Stomach (tissue), 9 donors: Measurements from ENCODE around the gene IGSF21. TPM values are rescaled to one million over a fixed set of nuclear protein-coding genes. Genes with fewer than 3 reads are reported as not detected.

Source experiments
- DNase-seq, 2 donors: peaks; one replicate each; pipeline versions ENCODE4 v3.0.0 to v3.0.0-alpha.2; 2013 to 2019
- H3K27ac ChIP-seq, 5 donors: fragments of 200-600 bp in 4 of 5; sonication (generic) in 4 of 5; one replicate each; pipeline ENCODE4 v1.5.1; 2013 to 2019; ENCODE audit warnings: mild to moderate bottlenecking in 1 of 5, moderate library complexity in 1 of 5
- H3K27me3 ChIP-seq, 3 donors: fragments of 200-600 bp; sonication (generic); one replicate each; pipeline ENCODE4 v1.5.1; 2017 to 2019; ENCODE audit warnings: mixed run types in 1 of 3
- H3K36me3 ChIP-seq, 4 donors: fragments of 200-600 bp; sonication (generic); 1 replicate in 3 of 4; 2 replicates in 1 of 4; pipeline ENCODE4 v1.5.1; 2016 to 2019
- H3K4me1 ChIP-seq, 4 donors: fragments of 200-600 bp; sonication (generic); one replicate each; pipeline ENCODE4 v1.5.1; 2016 to 2019
- H3K4me3 ChIP-seq, 4 donors: fragments of 200-600 bp; sonication (generic) in 3 of 4; one replicate each; pipeline ENCODE4 v1.5.1; 2016 to 2019; ENCODE audit warnings: mild to moderate bottlenecking in 1 of 4
- H3K9me3 ChIP-seq, 4 donors: fragments of 200-600 bp; sonication (generic); one replicate each; pipeline ENCODE4 v1.5.1; 2016 to 2019
- CTCF ChIP-seq, 7 experiments: fragments of 450-650 bp in 4 of 7; fragments of 200-600 bp in 3 of 7; sonication (generic) in 3 of 7; IDR thresholded peaks; one replicate each; pipeline ENCODE4 v1.5.1; 2016 to 2019; ENCODE audit warnings: antibody characterized with exemption in 7 of 7, control low read depth in 2 of 7, mild to moderate bottlenecking in 1 of 7
- EP300 ChIP-seq: sonication (generic); formaldehyde crosslinking; IDR thresholded peaks from one replicate; pipeline ENCODE4 v1.6.1; 2017; ENCODE audit warnings: antibody characterized with exemption
- POLR2A ChIP-seq, 4 donors: fragments of 450-650 bp; IDR thresholded peaks; one replicate each; pipeline ENCODE4 v1.6.1; 2016; ENCODE audit warnings: antibody characterized with exemption in 4 of 4, control low read depth in 2 of 4, mild to moderate bottlenecking in 1 of 4, moderate library complexity in 1 of 4
- POLR2AphosphoS5 ChIP-seq, 3 donors: sonication (generic); formaldehyde crosslinking; IDR thresholded peaks; one replicate each; pipeline ENCODE4 v1.6.1; 2016; ENCODE audit warnings: antibody characterized with exemption in 3 of 3
- WGBS, 5 donors: extraction: QIAGEN DNeasy Blood & Tissue Kit in 3 of 5; methylation state at CpG; one replicate each; pipeline versions ENCODE4 v1.1.5 to v1.1.7; 2013 to 2018; 5-methylcytosine and 5-hydroxymethylcytosine counted together
- intact Hi-C: fragments of 100-400 bp; cut with DNase I; formaldehyde crosslinking; loops from one replicate; pipeline ENCODE4 v1.15.1; 2023; ENCODE audit warnings: low total_unique reads
- polyA plus RNA-seq, 3 donors: library from polyadenylated mRNA; stranded (reverse); fragments of 200-250 nt; gene quantifications; one replicate each; pipeline ENCODE4 v1.2.3, GENCODE V29; 2013
- total RNA-seq, 5 donors: library from RNA; depleted of rRNA; stranded (reverse); fragments of >200 nt; gene quantifications; one replicate each; pipeline versions ENCODE4 v1.1.0 to v1.2.3, GENCODE V29; 2014 to 2016
- donor health status: healthy with polysubstance abuse.
- donor health status: Bipolar disorder and iron deficiency.
- donor health status: healthy.

Gene IGSF21
- total and polyA plus RNA-seq, 8 donors, result 0.25 to 2.0 (median 1.1) TPM; not detected in 3

GRCh38 chr1:18385239-18385790 lies 277.7 kb downstream of the IGSF21 start:
- H3K27me3 ChIP-seq, result peaks cover 0 to 20% (median 0%) of the 10 kb centered on the region in 3 donors
- DNase-seq, result peak in 1 of 2 donors; percentile 93
- intact Hi-C loops, result no loop called here
- peaks cover 0 to 2% (median under 1%) of the 10 kb centered on the region in 4 donors for H3K9me3 ChIP-seq
- no peaks in the 10 kb centered on the region for H3K4me1 ChIP-seq
- TF ChIP-seq POLR2A (IDR thresholded peaks at IDR 0.05) (no peak), EP300 (no peak), CTCF (IDR thresholded peaks at IDR 0.05) (no peak), POLR2AphosphoS5 (IDR thresholded peaks at IDR 0.05) (no peak)
- H3K4me3 ChIP-seq, result no peak overlapping the region
- H3K36me3 ChIP-seq, result no peaks in the 10 kb centered on the region
- no peak overlapping the region for H3K27ac ChIP-seq
- 10 to 28% (median 22%) methylated on average over 9 of the region's 9 CpGs for WGBS, 5 donors

- DNase-seq, result no peak
- TF ChIP-seq CTCF (IDR thresholded peaks at IDR 0.05) (no peak), POLR2A (IDR thresholded peaks at IDR 0.05) (no peak), POLR2AphosphoS5 (IDR thresholded peaks at IDR 0.05) (no peak), EP300 (no peak)
- Histone ChIP-seq H3K27me3 (peaks cover 0 to 20% (median 0%) of the 10 kb centered on the region in 3 donors), H3K9me3 (no peaks in the 10 kb centered on the region), H3K4me3 (no peak overlapping the region), H3K36me3 (no peaks in the 10 kb centered on the region), H3K27ac (no peak overlapping the region), H3K4me1 (no peaks in the 10 kb centered on the region)
- intact Hi-C loops, result no loop called here
- 79 to 89% (median 86%) methylated on average over 5 of the region's 5 CpGs for WGBS, 5 donors
Measured at GRCh38 chr1:18386591-18386990, 279.0 kb downstream of the IGSF21 start.

- H3K4me1 ChIP-seq, result no peaks in the 10 kb centered on the region
- intact Hi-C loops, result no loop called here
- H3K4me3 ChIP-seq, result no peak overlapping the region
- WGBS, 5 donors, result 77 to 90% (median 79%) methylated on average over 6 of the region's 6 CpGs
- H3K36me3 ChIP-seq, result no peaks in the 10 kb centered on the region
- no peak for DNase-seq
- no peaks in the 10 kb centered on the region for H3K9me3 ChIP-seq
- H3K27me3 ChIP-seq, result peaks cover 0 to 20% (median 0%) of the 10 kb centered on the region in 3 donors
- H3K27ac ChIP-seq, result no peak overlapping the region
- TF ChIP-seq POLR2AphosphoS5 (IDR thresholded peaks at IDR 0.05) (no peak), EP300 (no peak), CTCF (IDR thresholded peaks at IDR 0.05) (no peak), POLR2A (IDR thresholded peaks at IDR 0.05) (no peak)
Measured at GRCh38 chr1:18387307-18387706, 279.7 kb downstream of the IGSF21 start.

GRCh38 chr1:18390953-18391352 lies 283.4 kb downstream of the IGSF21 start:
- 79 to 93% (median 89%) methylated on average over 11 of the region's 11 CpGs for WGBS, 5 donors
- no peaks in the 10 kb centered on the region for H3K36me3 ChIP-seq
- no peak overlapping the region for H3K27ac ChIP-seq
- H3K4me3 ChIP-seq, result no peak overlapping the region
- no peak for DNase-seq
- peaks cover 0 to 18% (median 0%) of the 10 kb centered on the region in 3 donors for H3K27me3 ChIP-seq
- H3K9me3 ChIP-seq, result no peaks in the 10 kb centered on the region
- TF ChIP-seq CTCF (IDR thresholded peaks at IDR 0.05) (no peak), POLR2A (IDR thresholded peaks at IDR 0.05) (no peak), POLR2AphosphoS5 (IDR thresholded peaks at IDR 0.05) (no peak), EP300 (no peak)
- intact Hi-C loops, result no loop called here
- H3K4me1 ChIP-seq, result no peaks in the 10 kb centered on the region
